GM21515 (cell line): ENCODE measurements around the gene NFIC.
"Not testable (repeated sequence)": the region's sequence is repeated elsewhere in the genome, so short reads cannot be mapped to it uniquely, and the experiment has no call there.

Source experiments
- ATAC-seq: cut with Tn5 transposase; IDR thresholded peaks from one replicate; pipeline ENCODE4 v1.9.1; 2021; ENCODE audit not compliant: unreplicated experiment

NFIC gene

GRCh38 chr19:3370728-3371591 is 4.6 kb downstream of the NFIC start:
- no peak for ATAC-seq

GRCh38 chr19:3372413-3372812 is 6.0 kb downstream of the NFIC start:
- no peak for ATAC-seq

GRCh38 chr19:3373971-3374368 is 7.6 kb downstream of the NFIC start:
- ATAC-seq, result no peak

- no peak for ATAC-seq
These were observed 8.2 kb downstream of the NFIC start for GRCh38 chr19:3374369-3375112.

- ATAC-seq, result no peak
These were observed 9.1 kb downstream of the NFIC start for GRCh38 chr19:3375221-3376090.

GRCh38 chr19:3376091-3376455 is 9.7 kb downstream of the NFIC start:
- not testable (repeated sequence) for ATAC-seq

GRCh38 chr19:3378352-3379150 is 12.2 kb downstream of the NFIC start:
- ATAC-seq, result no peak

GRCh38 chr19:3380829-3381228 is 14.4 kb downstream of the NFIC start:
- ATAC-seq, result no peak

GRCh38 chr19:3381701-3382372 is 15.5 kb downstream of the NFIC start:
- no peak for ATAC-seq

- no peak for ATAC-seq
These were observed 16.2 kb downstream of the NFIC start for GRCh38 chr19:3382460-3383100.

GRCh38 chr19:3383121-3383722 is 16.8 kb downstream of the NFIC start:
- ATAC-seq, result no peak

- ATAC-seq, result no peak
These were observed 20.3 kb downstream of the NFIC start for GRCh38 chr19:3386447-3387234.

- no peak for ATAC-seq
These were observed 21.5 kb downstream of the NFIC start for GRCh38 chr19:3387645-3388589.

GRCh38 chr19:3389446-3389778 is 23.0 kb downstream of the NFIC start:
- ATAC-seq, result no peak

- no peak for ATAC-seq
These were observed 23.5 kb downstream of the NFIC start for GRCh38 chr19:3389876-3390371.

GRCh38 chr19:3391911-3392310 is 25.5 kb downstream of the NFIC start:
- not testable (repeated sequence) for ATAC-seq

- no peak for ATAC-seq
These were observed 26.1 kb downstream of the NFIC start for GRCh38 chr19:3392480-3392879.
